T-helper 2 cell treated with Interferon-gamma antibody and Interleukin-4, amounts not matched to agents 100 ng/mL and 5 ng/mL, for 36 hours (primary cell): Measurements from ENCODE around the gene SLC35E2B. TPM values are rescaled to one million over a fixed set of nuclear protein-coding genes. Genes with fewer than 3 reads are reported as not detected.

Source experiments
- intact Hi-C: fragments of 100-400 bp; cut with micrococcal nuclease; formaldehyde crosslinking; loops from one replicate; pipeline ENCODE4 v1.15.1; 2023
- total RNA-seq: library from RNA; stranded (reverse); gene quantifications from 2 replicates; pipeline ENCODE4 v1.2.3, GENCODE V29; 2022

The SLC35E2B gene
- total RNA-seq, 1 donor from 2014 or later = 54.4 TPM

DNA sequence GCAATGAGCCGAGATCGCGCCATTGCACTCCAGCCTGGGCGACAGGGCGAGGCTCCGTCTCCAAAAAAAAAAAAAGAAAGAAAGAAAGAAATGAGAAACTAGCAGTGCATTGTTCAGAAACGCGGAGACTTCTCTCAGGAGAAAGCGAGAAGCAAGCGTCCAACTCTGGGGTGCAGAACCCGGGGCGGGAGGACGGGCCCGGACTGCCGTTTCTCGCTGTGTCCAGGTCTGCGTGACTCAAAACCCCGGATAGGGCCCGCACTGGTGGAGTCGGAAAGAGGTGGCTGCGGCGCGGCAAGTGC is 77.7 kb downstream of the SLC35E2B start:
- intact Hi-C loops = loop anchor here (1.0 to 2.0 kb wide), 3 partner anchors 16 to 144 kb away; partner anchors contain the start of genes ATAD3B and SSU72

DNA sequence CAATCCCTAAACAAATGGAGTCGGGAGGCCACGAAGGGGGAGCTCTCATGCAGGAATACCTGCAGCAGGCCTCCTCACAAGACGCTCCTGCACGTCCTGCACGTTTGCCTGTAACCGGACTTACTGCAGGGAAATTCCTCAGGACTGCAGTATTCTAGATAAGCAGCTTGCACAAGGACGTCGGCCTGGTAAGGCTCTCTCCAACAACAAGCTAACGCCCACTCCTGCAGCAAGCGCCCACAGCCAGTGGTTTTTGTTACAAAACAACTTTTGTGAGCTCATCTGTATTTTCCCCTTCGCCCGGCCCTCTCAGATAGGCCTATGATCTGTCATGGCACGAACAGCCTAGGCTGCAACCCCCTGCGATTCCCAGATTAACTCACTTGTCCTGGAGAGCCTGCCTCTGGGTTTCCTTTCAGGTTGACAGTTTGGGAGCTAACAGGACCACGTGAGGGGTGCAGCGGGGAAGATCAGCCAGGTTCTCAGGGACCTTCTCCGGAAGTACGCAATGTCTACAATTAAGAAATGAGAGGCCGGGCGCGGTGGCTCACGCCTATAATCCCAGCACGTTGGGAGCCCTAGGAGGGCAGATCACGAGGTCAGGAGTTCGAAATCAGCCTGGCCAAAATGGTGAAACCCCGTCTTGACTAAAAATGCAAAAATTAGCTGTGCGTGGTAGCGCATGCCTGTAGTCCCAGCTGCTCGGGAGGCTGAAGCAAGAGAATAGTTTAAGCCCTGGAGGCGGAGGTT is 78.2 kb downstream of the SLC35E2B start:
- intact Hi-C loops = loop anchor here (2.0 kb wide), 1 partner anchor 16 kb away; no protein-coding TSS in a partner anchor

- intact Hi-C loops = loop anchor here (2.0 kb wide), 1 partner anchor 17 kb away; no protein-coding TSS in a partner anchor
Measured at GRCh38 chr1:1613509-1614082, 79.0 kb downstream of the SLC35E2B start.

DNA sequence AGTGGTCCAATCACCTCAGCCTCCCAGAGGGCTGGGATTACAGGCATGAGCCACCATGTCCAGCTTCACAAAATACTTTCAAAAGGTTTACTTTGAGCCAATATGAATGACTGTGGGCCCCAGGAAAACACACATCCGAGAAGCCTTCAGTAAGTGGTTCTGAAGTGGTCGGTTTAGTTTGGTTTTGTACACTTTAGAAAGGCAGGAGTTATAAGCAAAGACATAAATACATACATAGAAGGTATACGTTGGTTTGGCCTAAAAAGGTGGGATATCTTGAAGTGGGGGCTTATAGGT is 80.5 kb downstream of the SLC35E2B start:
- intact Hi-C loops = no loop called here

DNA sequence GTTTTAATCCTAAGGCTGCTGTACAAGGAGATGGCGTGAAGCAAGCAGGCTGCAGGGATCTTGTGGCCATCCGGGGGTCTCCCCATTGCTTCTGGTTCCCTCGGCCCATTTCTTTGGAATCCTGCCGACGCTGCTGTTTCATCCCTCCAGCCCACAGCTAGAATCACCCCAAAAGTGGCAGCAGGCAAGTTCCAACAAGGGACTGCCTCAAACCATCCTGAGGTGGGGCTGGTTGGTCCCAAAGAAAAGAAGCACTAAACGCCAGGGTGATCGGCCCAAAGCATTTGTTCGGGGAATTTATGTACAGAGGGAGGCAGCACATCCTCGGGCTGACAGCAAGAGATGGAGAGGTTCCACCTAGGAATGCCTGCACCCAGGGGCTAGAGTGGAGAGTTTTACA is 81.8 kb downstream of the SLC35E2B start:
- intact Hi-C loops = no loop called here

GRCh38 chr1:1609822-1610485 is 82.6 kb downstream of the SLC35E2B start:
- intact Hi-C loops = no loop called here

Other genes with a start within 250 kb of the SLC35E2B start
- gene ATAD3C, start 243.1 kb downstream of the SLC35E2B start, total RNA-seq = 0.16 and 0.93 TPM in 2 replicates
- gene ATAD3B, start 221.0 kb downstream of the SLC35E2B start, total RNA-seq = 49.2 and 51.4 TPM in 2 replicates
- 51.9 and 52.4 TPM in 2 replicates for gene ATAD3A, start 180.6 kb downstream of the SLC35E2B start, total RNA-seq
- 1.0 and 1.1 TPM in 2 replicates for gene TMEM240, start 152.2 kb downstream of the SLC35E2B start, total RNA-seq
- 137 TPM in 2 replicates for gene SSU72, start 117.9 kb downstream of the SLC35E2B start, total RNA-seq
- gene FNDC10, start 92.7 kb downstream of the SLC35E2B start, total RNA-seq = 8.8 and 9.0 TPM in 2 replicates
- 27.8 and 31.4 TPM in 2 replicates for gene MIB2, start 77.3 kb downstream of the SLC35E2B start, total RNA-seq
- 0.82 and 2.5 TPM in 2 replicates for gene MMP23B, start 60.6 kb downstream of the SLC35E2B start, total RNA-seq
- gene CDK11B, start 33.8 kb downstream of the SLC35E2B start, total RNA-seq = 34.9 and 35.6 TPM in 2 replicates
- gene CDK11A, start 31.6 kb upstream of the SLC35E2B start, total RNA-seq = 85.3 and 88.8 TPM in 2 replicates
- 83.1 and 84.6 TPM in 2 replicates for gene NADK, start 85.7 kb upstream of the SLC35E2B start, total RNA-seq
- 383 and 387 TPM in 2 replicates for gene GNB1, start 198.3 kb upstream of the SLC35E2B start, total RNA-seq
- 0.11 and 0.48 TPM in 2 replicates for gene CALML6, start 222.5 kb upstream of the SLC35E2B start, total RNA-seq
- 0.23 TPM in 1 of 2 replicates, not detected in the other for gene TMEM52, start 226.5 kb upstream of the SLC35E2B start, total RNA-seq